HEK293 (cell line): ENCODE results near the gene DHX40.

Experiments
- BCL11B ChIP-seq: fragments of 450-650 bp; formaldehyde crosslinking; IDR thresholded peaks from 2 replicates; pipeline ENCODE4 v1.5.1; 2016; ENCODE audit warnings: low read depth, missing biosample characterization, missing genetic modification characterization
- FEZF1 ChIP-seq: fragments of 450-650 bp; formaldehyde crosslinking; IDR thresholded peaks from 2 replicates; pipeline ENCODE4 v1.5.1; 2016; ENCODE audit warnings: missing biosample characterization, missing genetic modification characterization
- KLF8 ChIP-seq: fragments of 450-650 bp; formaldehyde crosslinking; IDR thresholded peaks from 2 replicates; pipeline ENCODE4 v1.5.1; 2016; ENCODE audit warnings: missing biosample characterization, missing genetic modification characterization
- MEIS1 ChIP-seq: sonication (generic); formaldehyde crosslinking; IDR thresholded peaks from 2 replicates; pipeline ENCODE4 v1.8.1; 2022; ENCODE audit warnings: missing genetic modification reagents, mild to moderate bottlenecking, borderline replicate concordance
- OSR2 ChIP-seq: fragments of 450-650 bp; formaldehyde crosslinking; IDR thresholded peaks from 2 replicates; pipeline ENCODE4 v1.5.1; 2016; ENCODE audit warnings: missing biosample characterization, missing genetic modification characterization
- SCRT2 ChIP-seq: fragments of 450-650 bp; formaldehyde crosslinking; IDR thresholded peaks from 2 replicates; pipeline ENCODE4 v1.5.1; 2016; ENCODE audit warnings: missing biosample characterization, missing genetic modification characterization
- SP2 ChIP-seq: fragments of 450-650 bp; formaldehyde crosslinking; IDR thresholded peaks from 2 replicates; pipeline ENCODE4 v1.5.1; 2016; ENCODE audit warnings: missing biosample characterization, missing genetic modification characterization
- SP3 ChIP-seq: fragments of 450-650 bp; formaldehyde crosslinking; IDR thresholded peaks from 2 replicates; pipeline ENCODE4 v1.5.1; 2016; ENCODE audit warnings: missing biosample characterization, missing genetic modification characterization
- WT1 ChIP-seq: fragments of 450-650 bp; formaldehyde crosslinking; IDR thresholded peaks from 2 replicates; pipeline ENCODE4 v1.5.1; 2016; ENCODE audit warnings: missing biosample characterization, missing genetic modification characterization
- ZBTB1 ChIP-seq: fragments of 450-650 bp; formaldehyde crosslinking; IDR thresholded peaks from 2 replicates; pipeline ENCODE4 v1.5.1; 2016; ENCODE audit warnings: missing biosample characterization, missing genetic modification characterization
- ZBTB21 ChIP-seq: fragments of 450-650 bp; formaldehyde crosslinking; IDR thresholded peaks from 2 replicates; pipeline ENCODE4 v1.5.1; 2017; ENCODE audit warnings: missing biosample characterization, missing genetic modification characterization
- ZFP41 ChIP-seq: fragments of 450-650 bp; formaldehyde crosslinking; IDR thresholded peaks from 2 replicates; pipeline ENCODE4 v1.5.1; 2016; ENCODE audit warnings: missing biosample characterization, missing genetic modification characterization, borderline replicate concordance
- ZNF140 ChIP-seq: fragments of 450-650 bp; formaldehyde crosslinking; IDR thresholded peaks from 2 replicates; pipeline ENCODE4 v1.5.1; 2016; ENCODE audit warnings: missing biosample characterization, missing genetic modification characterization
- ZNF157 ChIP-seq: fragments of 450-650 bp; formaldehyde crosslinking; IDR thresholded peaks from 2 replicates; pipeline ENCODE4 v1.5.1; 2016; ENCODE audit warnings: missing biosample characterization, missing genetic modification characterization
- ZNF16 ChIP-seq: fragments of 450-650 bp; formaldehyde crosslinking; IDR thresholded peaks from 2 replicates; pipeline ENCODE4 v1.5.1; 2016; ENCODE audit warnings: low read depth, missing biosample characterization, missing genetic modification characterization
- ZNF19 ChIP-seq: fragments of 450-650 bp; formaldehyde crosslinking; IDR thresholded peaks from 2 replicates; pipeline ENCODE4; 2016; ENCODE audit warnings: missing biosample characterization, missing genetic modification characterization, low read depth
- ZNF202 ChIP-seq: fragments of 450-650 bp; formaldehyde crosslinking; IDR thresholded peaks from 2 replicates; pipeline ENCODE4 v1.5.1; 2016; ENCODE audit warnings: missing biosample characterization, missing genetic modification characterization, borderline replicate concordance
- ZNF24 ChIP-seq: fragments of 450-650 bp; formaldehyde crosslinking; IDR thresholded peaks from 2 replicates; pipeline ENCODE4 v1.5.1; 2016; ENCODE audit warnings: missing biosample characterization, missing genetic modification characterization
- ZNF274 ChIP-seq, 2 experiments: fragments of 200-500 bp in 1 of 2; fragments of 450-650 bp in 1 of 2; sonication (Bioruptor generic) in 1 of 2; formaldehyde crosslinking in 1 of 2; IDR thresholded peaks; 2 replicates each; pipeline versions ENCODE4 v1.5.1 to v1.6.1; 2014 to 2016; ENCODE audit warnings: borderline replicate concordance in 1 of 2, inconsistent platforms in 1 of 2, low read length in 1 of 2, missing biosample characterization in 1 of 2, missing genetic modification characterization in 1 of 2
- ZNF404 ChIP-seq: fragments of 450-650 bp; formaldehyde crosslinking; IDR thresholded peaks from 2 replicates; pipeline ENCODE4 v1.5.1; 2017; ENCODE audit warnings: missing biosample characterization, missing genetic modification characterization
- ZNF530 ChIP-seq: fragments of 450-650 bp; formaldehyde crosslinking; IDR thresholded peaks from 2 replicates; pipeline ENCODE4 v1.5.1; 2016; ENCODE audit warnings: low read depth, missing biosample characterization, missing genetic modification characterization
- ZNF600 ChIP-seq: fragments of 450-650 bp; formaldehyde crosslinking; IDR thresholded peaks from 2 replicates; pipeline ENCODE4 v1.5.1; 2016; ENCODE audit warnings: missing biosample characterization, missing genetic modification characterization
- ZNF664 ChIP-seq: fragments of 450-650 bp; formaldehyde crosslinking; IDR thresholded peaks from 2 replicates; pipeline ENCODE4 v1.5.1; 2016; ENCODE audit warnings: missing biosample characterization, missing genetic modification characterization
- ZNF768 ChIP-seq: fragments of 450-650 bp; formaldehyde crosslinking; IDR thresholded peaks from 2 replicates; pipeline ENCODE4 v1.5.1; 2018; ENCODE audit warnings: missing biosample characterization, mild to moderate bottlenecking, missing genetic modification characterization
- ZNF776 ChIP-seq: fragments of 450-650 bp; formaldehyde crosslinking; IDR thresholded peaks from 2 replicates; pipeline ENCODE4 v1.5.0; 2017; ENCODE audit warnings: missing biosample characterization, missing genetic modification characterization, borderline replicate concordance
- ZNF785 ChIP-seq: fragments of 450-650 bp; formaldehyde crosslinking; IDR thresholded peaks from 2 replicates; pipeline ENCODE4 v1.5.1; 2016; ENCODE audit warnings: missing biosample characterization, missing genetic modification characterization
- ZSCAN23 ChIP-seq: fragments of 450-650 bp; formaldehyde crosslinking; IDR thresholded peaks from 2 replicates; pipeline ENCODE4 v1.5.1; 2016; ENCODE audit warnings: missing biosample characterization, missing genetic modification characterization
- ZXDB ChIP-seq: fragments of 450-650 bp; formaldehyde crosslinking; IDR thresholded peaks from 2 replicates; pipeline ENCODE4 v1.5.1; 2016; ENCODE audit warnings: missing biosample characterization, missing genetic modification characterization
- TF ChIP-seq, protein P1 (sequence below): fragments of 450-650 bp; formaldehyde crosslinking; IDR thresholded peaks from 2 replicates; pipeline ENCODE4; 2016; ENCODE audit warnings: missing biosample characterization, missing genetic modification characterization
- TF ChIP-seq, protein P2 (sequence below): fragments of 450-650 bp; formaldehyde crosslinking; IDR thresholded peaks from 2 replicates; pipeline ENCODE4 v1.5.1; 2017; ENCODE audit warnings: missing biosample characterization, missing genetic modification characterization
- TF ChIP-seq, protein P3 (sequence below): fragments of 450-650 bp; formaldehyde crosslinking; IDR thresholded peaks from 2 replicates; pipeline ENCODE4 v1.5.1; 2017; ENCODE audit warnings: missing biosample characterization, missing genetic modification characterization
- TF ChIP-seq, protein P4 (sequence below): fragments of 450-650 bp; formaldehyde crosslinking; IDR thresholded peaks from 2 replicates; pipeline ENCODE4 v1.5.1; 2016; ENCODE audit warnings: missing biosample characterization, missing genetic modification characterization
- TF ChIP-seq, protein P5 (sequence below): fragments of 450-650 bp; formaldehyde crosslinking; IDR thresholded peaks from 2 replicates; pipeline ENCODE4 v1.5.1; 2016; ENCODE audit warnings: missing biosample characterization, missing genetic modification characterization, borderline replicate concordance
- TF ChIP-seq, protein P6 (sequence below): IDR thresholded peaks from 2 replicates; pipeline ENCODE4 v1.6.1; 2011; ENCODE audit warnings: mild to moderate bottlenecking, low read depth, low read length, borderline replicate concordance

DHX40 gene

DNA sequence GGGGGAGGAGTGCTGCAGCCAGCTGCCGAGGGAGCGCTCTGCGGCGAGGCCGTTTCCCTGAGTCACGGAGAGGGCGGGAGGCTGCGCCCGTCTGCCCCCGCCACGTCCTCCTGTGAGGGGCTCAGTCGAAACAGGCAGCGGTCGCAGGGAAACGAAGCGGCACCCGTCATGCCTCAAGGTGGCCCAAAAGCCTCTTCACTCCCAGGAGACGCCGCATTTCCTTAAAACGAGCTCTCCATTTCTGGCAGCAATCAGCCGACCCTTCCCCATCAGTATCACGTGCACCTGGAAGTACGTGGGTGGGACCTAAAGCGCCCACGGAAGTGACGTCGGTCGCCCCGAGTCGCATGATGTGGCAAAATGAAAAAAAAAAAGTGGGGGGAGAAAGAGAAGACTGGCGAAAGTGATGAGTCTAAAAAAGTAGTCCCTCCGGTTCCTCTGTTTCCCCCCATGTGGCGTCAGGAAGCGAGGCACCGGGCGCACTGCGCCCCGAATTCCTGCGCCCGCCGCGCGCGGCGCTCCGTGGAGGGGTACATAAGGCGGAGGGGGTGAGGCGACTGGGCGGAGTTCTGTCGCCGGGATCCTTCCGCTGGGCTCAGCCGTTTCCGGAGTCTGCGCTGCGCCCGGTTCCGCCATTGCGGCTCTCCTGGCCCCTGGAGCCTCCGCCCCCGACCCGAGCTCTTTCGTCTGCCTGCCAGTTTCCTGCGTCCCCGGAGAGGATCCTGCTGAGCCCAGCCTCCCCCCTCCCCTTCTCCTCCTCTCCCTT lies 54.1 kb downstream of the DHX40 start, which contains the start of gene CLTC (continued):
- peak; percentile 82 for TF ChIP-seq ZNF664 (tag by site-specific recombination)
- no peak for TF ChIP-seq ZNF600 (tag by site-specific recombination)
- TF ChIP-seq ZNF404 (tag by site-specific recombination): no peak
- peak; percentile 96 for TF ChIP-seq ZNF24 (tag by site-specific recombination)
- TF ChIP-seq ZNF768 (tag by site-specific recombination): no peak
- no peak for TF ChIP-seq ZNF776
- peak; percentile 60; the same call in 1 of the 2 replicates for TF ChIP-seq FEZF1 (tag by site-specific recombination)
- TF ChIP-seq MEIS1 (CRISPR knock-in tag): no peak
- peak; percentile 99 for TF ChIP-seq ZXDB
- peak; percentile 67 for TF ChIP-seq WT1
- no peak for TF ChIP-seq ZNF157 (tag by site-specific recombination)
- TF ChIP-seq ZNF19 (tag by site-specific recombination): no peak
- peak; percentile 97 for TF ChIP-seq ZSCAN23
- TF ChIP-seq ZNF140 (tag by site-specific recombination): no peak
- TF ChIP-seq SCRT2 (tag by site-specific recombination): peak; percentile 47; the same call in 1 of the 2 replicates
- peak; percentile 92 for TF ChIP-seq SP2 (tag by site-specific recombination)
- peak; percentile 100 for TF ChIP-seq SP3 (tag by site-specific recombination)
- TF ChIP-seq BCL11B: no peak; the same call in 1 of the 2 replicates
- peak; percentile 100 for TF ChIP-seq KLF8
- peak; percentile 80 for TF ChIP-seq OSR2 (tag by site-specific recombination)
- peak; percentile 96 for TF ChIP-seq ZNF785 (tag by site-specific recombination)
- TF ChIP-seq, protein P1, sequence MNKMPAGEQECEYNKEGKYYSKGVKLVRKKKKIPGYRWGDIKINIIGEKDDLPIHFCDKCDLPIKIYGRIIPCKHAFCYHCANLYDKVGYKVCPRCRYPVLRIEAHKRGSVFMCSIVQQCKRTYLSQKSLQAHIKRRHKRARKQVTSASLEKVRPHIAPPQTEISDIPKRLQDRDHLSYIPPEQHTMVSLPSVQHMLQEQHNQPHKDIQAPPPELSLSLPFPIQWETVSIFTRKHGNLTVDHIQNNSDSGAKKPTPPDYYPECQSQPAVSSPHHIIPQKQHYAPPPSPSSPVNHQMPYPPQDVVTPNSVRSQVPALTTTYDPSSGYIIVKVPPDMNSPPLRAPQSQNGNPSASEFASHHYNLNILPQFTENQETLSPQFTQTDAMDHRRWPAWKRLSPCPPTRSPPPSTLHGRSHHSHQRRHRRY (tag by site-specific recombination): no peak
- no peak for TF ChIP-seq ZNF16 (tag by site-specific recombination)
- peak; percentile 96 for TF ChIP-seq ZBTB21 (tag by site-specific recombination)
- TF ChIP-seq, protein P2, sequence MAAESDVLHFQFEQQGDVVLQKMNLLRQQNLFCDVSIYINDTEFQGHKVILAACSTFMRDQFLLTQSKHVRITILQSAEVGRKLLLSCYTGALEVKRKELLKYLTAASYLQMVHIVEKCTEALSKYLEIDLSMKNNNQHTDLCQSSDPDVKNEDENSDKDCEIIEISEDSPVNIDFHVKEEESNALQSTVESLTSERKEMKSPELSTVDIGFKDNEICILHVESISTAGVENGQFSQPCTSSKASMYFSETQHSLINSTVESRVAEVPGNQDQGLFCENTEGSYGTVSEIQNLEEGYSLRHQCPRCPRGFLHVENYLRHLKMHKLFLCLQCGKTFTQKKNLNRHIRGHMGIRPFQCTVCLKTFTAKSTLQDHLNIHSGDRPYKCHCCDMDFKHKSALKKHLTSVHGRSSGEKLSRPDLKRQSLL (tag by site-specific recombination): peak; percentile 64
- TF ChIP-seq, protein P3, sequence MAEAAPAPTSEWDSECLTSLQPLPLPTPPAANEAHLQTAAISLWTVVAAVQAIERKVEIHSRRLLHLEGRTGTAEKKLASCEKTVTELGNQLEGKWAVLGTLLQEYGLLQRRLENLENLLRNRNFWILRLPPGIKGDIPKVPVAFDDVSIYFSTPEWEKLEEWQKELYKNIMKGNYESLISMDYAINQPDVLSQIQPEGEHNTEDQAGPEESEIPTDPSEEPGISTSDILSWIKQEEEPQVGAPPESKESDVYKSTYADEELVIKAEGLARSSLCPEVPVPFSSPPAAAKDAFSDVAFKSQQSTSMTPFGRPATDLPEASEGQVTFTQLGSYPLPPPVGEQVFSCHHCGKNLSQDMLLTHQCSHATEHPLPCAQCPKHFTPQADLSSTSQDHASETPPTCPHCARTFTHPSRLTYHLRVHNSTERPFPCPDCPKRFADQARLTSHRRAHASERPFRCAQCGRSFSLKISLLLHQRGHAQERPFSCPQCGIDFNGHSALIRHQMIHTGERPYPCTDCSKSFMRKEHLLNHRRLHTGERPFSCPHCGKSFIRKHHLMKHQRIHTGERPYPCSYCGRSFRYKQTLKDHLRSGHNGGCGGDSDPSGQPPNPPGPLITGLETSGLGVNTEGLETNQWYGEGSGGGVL (tag by site-specific recombination): peak; percentile 97
- no peak for TF ChIP-seq ZNF202 (tag by site-specific recombination)
- TF ChIP-seq, protein P4, sequence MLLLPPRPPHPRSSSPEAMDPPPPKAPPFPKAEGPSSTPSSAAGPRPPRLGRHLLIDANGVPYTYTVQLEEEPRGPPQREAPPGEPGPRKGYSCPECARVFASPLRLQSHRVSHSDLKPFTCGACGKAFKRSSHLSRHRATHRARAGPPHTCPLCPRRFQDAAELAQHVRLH (tag by site-specific recombination): peak; percentile 84
- TF ChIP-seq, protein P5, sequence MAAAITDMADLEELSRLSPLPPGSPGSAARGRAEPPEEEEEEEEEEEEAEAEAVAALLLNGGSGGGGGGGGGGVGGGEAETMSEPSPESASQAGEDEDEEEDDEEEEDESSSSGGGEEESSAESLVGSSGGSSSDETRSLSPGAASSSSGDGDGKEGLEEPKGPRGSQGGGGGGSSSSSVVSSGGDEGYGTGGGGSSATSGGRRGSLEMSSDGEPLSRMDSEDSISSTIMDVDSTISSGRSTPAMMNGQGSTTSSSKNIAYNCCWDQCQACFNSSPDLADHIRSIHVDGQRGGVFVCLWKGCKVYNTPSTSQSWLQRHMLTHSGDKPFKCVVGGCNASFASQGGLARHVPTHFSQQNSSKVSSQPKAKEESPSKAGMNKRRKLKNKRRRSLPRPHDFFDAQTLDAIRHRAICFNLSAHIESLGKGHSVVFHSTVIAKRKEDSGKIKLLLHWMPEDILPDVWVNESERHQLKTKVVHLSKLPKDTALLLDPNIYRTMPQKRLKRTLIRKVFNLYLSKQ (tag by site-specific recombination): 0 out of 2 replicates have a peak, but pooled peaks have one; percentile 64
- 0 out of 2 replicates have a peak, but pooled peaks have one; percentile 54 for TF ChIP-seq ZBTB1 (tag by site-specific recombination)
- TF ChIP-seq, protein P6, sequence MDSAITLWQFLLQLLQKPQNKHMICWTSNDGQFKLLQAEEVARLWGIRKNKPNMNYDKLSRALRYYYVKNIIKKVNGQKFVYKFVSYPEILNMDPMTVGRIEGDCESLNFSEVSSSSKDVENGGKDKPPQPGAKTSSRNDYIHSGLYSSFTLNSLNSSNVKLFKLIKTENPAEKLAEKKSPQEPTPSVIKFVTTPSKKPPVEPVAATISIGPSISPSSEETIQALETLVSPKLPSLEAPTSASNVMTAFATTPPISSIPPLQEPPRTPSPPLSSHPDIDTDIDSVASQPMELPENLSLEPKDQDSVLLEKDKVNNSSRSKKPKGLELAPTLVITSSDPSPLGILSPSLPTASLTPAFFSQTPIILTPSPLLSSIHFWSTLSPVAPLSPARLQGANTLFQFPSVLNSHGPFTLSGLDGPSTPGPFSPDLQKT: peak; percentile 82; the same call in 1 of the 2 replicates
- no peak for TF ChIP-seq ZNF530 (tag by site-specific recombination)
- no peak for TF ChIP-seq ZNF274 (IDR thresholded peaks at IDR 0.05; ENCODE audit: low read length)
- TF ChIP-seq ZNF274 (tag by site-specific recombination; IDR thresholded peaks at IDR 0.05; ENCODE audit: borderline replicate concordance): no peak
- peak; percentile 39; the same call in 1 of the 2 replicates for TF ChIP-seq ZFP41 (tag by site-specific recombination)
